ENCODE data around the gene MARVELD1.

DNA sequence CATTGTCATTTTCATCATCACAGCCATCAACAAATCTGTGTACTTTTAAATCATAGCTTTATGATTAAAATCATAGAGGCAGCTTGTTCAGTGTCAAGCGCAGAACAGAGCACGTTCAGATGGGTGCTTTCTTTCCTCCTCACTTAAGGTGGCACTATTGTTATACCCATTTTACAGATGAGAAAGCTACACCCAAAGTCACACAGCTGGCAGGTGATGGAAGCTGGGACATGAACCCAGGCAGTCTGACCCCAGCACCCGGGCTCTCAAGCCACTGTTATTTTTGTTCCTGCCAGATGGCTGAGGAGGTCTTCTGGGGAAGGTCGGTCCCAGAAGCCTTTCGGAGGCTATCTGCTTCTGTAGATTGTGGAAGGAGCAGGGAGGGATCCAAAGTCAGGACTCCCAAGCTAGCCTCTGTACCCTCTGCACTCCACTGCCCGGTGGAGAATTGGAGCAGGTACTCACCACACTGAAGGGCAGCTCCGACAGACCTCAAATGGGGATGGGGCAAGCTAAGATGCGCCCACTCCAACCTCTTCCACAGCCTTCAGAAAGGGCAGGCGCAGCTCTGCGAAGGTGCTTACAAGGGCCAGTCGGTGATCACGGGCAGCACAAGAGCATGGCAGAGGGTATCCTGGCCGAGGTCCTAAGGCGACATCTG, 27.1 kb upstream of the MARVELD1 start:
- TF ChIP-seq, protein P1, sequence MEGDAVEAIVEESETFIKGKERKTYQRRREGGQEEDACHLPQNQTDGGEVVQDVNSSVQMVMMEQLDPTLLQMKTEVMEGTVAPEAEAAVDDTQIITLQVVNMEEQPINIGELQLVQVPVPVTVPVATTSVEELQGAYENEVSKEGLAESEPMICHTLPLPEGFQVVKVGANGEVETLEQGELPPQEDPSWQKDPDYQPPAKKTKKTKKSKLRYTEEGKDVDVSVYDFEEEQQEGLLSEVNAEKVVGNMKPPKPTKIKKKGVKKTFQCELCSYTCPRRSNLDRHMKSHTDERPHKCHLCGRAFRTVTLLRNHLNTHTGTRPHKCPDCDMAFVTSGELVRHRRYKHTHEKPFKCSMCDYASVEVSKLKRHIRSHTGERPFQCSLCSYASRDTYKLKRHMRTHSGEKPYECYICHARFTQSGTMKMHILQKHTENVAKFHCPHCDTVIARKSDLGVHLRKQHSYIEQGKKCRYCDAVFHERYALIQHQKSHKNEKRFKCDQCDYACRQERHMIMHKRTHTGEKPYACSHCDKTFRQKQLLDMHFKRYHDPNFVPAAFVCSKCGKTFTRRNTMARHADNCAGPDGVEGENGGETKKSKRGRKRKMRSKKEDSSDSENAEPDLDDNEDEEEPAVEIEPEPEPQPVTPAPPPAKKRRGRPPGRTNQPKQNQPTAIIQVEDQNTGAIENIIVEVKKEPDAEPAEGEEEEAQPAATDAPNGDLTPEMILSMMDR (IDR thresholded peaks at IDR 0.05): no peak
- no peak for TF ChIP-seq EP300 (IDR thresholded peaks at IDR 0.05)
- no peak for TF ChIP-seq POLR2AphosphoS5 (IDR thresholded peaks at IDR 0.05)
